Stimulated activated CD4-positive, alpha-beta T cell treated with anti-CD3 and anti-CD28 coated beads, Interleukin-12 subunit alpha, Interleukin-12 subunit beta, amount 100 ng/mL, for 24 hours (primary cell): ENCODE measurements around the gene MEGF11.

ENCODE experiments used
- DNase-seq, 2 experiments: peaks; one replicate each; pipeline ENCODE4 v3.0.0-alpha.2; 2020; ENCODE audit warnings: low read depth in 2 of 2

MEGF11 gene

DNA sequence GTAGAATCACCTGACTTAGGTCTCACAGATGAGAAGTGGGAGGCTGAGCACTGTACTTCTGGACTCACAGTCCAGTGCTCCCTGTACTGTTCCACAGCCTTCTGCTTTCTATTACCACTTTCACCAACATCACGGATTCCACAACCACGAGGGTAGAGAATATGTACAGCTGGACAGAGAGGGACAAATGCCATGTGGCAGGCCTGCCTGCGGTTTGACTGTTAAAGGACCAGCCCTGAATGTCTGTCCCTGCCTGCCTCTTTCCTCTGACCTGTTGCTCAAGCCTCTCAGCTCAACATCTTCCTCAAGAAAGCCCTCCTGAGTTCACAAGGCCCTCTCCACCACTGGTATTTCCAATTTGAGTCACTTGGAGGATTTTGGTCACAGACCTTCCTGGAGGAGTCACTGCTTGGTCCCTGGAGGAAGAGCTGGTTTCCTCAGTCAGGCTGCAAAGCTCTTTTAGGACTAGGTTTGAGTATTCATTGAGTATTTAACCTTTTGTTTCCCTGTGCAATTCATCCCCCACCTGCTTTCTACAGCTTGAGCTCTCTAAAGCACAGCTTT, 335.1 kb downstream of the MEGF11 start:
- no peak for DNase-seq

DNA sequence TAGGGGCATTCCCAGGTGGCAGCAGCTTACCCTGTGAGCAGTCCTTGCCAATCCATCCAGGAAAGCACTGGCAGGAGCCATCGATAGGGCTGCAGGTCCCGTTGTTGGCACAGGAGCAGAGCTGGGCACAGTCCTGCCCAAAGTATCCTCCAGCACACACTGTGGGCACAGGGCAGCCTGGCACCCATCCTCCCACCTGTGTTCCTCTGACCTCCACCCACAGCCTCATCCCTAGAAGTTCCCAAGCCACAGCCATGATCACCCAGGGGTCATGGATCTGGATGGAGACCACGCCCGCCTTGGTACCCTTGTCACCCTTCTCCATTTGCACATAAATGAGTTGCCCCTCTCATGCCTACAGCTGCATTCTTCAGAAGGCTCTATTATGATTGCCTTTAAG, 335.6 kb downstream of the MEGF11 start:
- DNase-seq, result no peak

DNA sequence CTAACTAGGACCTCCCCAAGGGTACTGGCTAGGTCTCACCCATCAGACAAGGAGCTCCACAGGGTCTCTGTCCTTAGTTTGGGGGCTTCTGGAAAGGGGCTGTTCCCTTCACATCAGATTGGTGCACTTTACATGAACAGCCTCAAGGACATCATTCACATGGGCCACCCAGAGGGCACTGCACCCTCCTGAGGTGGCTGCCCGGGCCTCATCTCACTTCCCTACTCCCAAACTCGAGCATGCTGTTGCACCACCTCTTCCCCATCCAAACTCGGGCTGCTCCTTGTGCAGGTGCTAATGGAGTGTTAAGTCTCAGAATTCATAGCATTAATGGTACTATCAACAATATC, 336.2 kb downstream of the MEGF11 start:
- DNase-seq, result no peak

DNA sequence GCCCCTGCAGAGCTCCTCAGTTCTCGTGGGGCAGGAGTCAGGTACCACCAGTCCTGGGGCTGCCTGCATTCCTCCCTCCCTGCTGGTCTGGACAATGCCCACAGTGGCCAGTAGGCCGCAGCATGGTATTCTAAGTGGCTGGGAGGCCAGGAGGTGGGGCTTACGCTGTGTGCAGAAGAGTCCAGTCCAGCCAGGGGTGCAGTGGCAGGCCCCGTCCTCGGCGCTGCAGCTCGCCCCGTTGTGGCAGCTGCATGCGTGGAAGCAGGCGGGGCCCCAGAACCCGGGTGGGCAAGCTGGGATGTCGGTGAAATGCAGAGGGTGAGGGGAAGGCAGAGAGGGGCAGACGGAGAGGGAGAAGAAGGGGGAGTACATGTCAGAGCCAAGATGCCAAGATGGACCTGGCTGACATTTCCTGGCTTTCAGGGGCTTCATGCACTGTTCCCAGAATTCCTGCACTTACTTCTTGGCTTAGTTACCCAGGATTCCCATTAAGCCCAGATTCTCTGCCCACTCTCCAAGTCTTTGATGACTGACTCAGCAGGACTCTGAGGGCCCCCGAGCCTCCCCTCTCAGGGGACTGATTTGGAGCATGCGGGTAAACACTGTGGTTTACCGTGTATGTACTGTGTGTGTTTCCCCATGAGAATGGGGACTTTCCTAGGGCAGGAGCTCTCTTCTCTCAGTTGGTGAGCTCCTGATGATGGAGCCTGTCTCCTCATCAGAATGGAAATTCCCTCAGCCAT, 336.7 kb downstream of the MEGF11 start:
- peak; percentile 24 for DNase-seq

DNA sequence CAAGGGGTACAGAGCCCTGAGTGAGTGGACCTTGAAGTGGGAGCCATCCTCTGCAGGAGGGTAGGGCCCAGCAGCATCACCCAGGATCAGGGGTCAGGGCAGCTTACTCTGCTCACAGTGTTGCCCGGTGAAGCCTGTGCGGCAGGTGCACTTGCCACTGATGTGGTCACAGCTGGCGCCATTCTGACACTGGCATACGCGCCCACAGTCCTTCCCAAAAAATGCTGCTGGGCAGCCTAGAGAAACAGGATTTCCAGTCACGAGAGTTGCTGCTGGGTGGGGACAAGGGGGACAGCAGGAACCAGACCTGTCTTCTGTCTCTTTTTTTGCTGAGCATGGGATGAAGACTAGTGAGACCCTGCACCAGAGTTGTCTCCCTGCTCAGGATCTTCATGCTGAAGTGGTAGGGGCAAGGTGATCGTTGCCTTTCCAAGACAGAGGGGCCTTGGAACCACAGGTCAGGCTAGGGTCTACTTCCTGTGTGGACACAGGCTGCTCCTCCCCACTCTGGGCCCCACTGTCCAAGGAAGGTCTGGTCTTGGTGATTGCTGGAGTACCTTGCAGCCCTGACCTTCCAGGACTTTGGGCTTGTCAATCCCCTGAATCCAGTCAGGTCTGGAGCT, 337.4 kb downstream of the MEGF11 start:
- DNase-seq, result no peak

DNA sequence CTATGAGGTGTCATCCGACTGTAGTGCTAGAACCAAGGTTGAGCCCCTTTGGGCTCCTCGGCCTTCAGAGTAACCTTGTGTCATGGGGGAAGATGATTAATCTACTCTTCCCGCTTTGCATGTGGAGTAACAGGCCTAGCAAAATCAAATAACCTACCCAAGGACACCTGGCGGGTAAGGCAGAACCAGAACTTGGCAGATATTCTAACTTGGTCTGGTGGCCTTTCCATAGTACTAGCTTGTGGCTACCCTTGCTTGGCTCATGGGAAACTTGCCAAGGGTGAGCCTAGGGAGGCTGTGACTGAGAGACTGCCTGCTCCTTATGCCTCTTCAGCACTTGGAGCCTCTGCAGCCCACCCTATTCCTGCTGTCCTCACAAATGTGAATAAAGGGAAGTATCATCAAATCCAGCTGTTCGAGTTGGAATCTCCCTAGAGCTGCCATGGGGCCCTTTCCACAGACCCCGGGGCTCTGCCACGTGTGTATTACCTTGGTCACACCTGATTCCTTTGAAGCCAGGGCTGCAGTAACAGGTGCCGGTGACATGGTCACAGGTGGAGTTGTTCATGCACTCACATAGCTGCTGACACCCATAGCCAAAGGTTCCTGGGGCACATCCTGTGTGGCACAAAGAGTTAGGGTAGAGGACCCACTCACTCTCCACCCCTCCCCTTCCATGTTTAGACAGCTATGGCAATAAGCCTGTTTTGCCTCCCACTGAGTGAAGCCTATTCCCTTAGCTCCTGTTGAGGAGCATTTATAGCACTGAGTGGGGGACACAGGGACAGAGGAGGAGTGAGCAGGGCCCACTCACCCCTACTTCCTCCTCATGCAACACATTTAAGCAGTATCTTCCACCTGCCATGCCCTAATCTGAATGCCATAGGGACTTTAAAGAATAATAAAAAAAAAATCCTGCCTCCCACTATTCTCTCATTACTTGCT, 338.3 kb downstream of the MEGF11 start:
- DNase-seq, result no peak

DNA sequence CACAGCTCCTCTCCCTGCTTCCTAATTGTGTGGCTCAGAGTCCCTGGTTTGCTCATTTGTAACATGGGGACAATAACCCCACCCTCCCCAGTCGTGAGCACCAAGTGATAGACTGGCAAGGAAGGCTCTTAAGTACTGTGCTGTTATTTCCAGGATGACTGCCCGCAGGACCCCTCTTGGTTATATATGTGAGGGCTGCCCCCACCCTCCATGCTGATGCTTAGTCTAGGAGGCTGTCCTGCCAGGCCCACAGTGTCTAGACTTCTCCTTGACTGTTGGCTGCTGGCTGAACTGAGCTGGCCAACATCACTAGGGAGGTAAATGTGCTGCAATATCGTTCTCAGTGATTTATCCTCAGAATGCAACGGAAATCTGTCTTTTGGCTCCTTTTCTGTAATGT, 339.2 kb downstream of the MEGF11 start:
- no peak for DNase-seq

DNA sequence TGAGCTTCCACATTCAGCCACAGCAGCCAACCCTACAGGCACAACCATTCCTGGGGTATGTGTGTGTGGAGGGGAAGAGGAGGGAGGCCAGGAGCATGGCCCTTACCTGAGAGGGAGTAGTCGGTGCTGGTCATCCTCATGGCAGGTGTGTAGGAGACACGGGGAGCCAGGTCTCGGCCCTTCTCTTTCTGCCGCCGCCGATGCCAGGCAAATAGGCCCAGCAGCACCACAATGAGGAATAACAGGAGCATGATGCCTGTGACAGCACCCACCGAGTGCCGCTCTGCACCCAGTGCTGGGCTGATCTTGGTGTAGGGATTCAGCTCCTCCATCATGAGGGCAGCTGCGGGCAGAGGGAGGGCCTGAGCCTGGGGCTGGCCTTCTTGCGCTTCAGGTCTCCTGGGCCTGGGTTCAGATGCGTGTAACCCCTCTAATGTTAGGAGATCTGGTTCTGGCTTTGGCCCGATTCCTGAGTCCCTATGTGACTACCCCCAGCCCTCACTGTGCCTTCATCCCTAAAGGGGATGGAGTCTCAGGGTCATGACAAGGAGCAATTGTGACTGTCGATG, 339.8 kb downstream of the MEGF11 start:
- DNase-seq, result no peak

DNA sequence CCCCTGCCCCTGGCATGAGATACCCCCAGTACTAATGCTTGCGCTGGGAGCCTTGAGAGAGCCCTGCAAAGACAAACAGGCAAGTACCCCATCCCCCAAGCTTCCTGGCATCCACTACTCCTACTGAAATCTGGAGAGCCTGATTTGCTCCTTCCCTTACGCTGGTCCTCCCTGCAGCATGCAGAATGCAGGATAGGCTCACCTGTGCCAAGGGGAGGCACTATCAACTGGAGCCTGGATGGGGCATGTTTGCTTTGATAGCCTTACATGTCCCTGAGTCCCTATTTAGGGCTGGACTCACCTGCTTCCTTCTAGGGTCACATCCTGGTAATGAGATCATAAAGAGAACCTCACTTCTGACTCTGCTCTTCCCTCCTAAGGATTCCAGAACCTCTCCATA, 341.3 kb downstream of the MEGF11 start:
- no peak for DNase-seq

DNA sequence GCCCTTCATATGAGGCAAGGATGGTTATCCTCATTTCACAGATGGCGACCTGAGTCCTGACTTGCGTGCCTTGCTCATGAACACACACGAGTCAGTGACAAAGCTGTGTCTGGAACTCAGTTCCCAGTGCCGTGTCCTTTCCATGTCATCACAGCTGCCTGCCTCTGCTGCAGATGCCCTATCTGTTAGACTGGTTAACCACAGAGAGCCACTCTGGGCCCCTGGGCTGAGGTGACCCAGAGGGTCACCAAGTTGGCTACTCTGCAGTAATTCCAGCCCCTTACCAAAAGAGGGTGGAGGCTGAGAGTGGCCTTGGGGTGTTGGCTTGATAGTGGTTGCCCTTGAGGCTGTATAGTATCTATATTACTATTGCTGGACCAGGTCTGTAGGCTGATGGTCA, 343.2 kb downstream of the MEGF11 start:
- no peak for DNase-seq

DNA sequence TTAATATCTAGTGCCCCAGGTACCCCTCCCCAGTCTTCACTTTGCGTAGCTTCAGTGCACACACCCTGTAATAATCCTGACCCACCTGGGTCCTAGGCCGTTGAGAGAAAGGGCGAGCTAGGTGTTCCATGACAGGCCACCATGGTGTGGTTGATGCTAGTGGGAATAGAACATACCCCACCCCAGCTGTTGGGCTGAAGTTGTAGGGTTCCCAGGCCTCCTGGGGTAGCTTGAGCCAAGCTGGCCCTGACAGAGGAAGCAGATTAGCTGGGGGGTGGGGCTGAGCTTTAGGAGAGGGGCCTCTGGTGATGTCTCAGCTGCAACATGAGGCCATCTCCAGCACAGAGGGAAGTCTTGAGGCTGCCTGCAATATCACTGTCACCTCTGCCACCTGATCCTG, 343.7 kb downstream of the MEGF11 start:
- DNase-seq, result no peak

DNA sequence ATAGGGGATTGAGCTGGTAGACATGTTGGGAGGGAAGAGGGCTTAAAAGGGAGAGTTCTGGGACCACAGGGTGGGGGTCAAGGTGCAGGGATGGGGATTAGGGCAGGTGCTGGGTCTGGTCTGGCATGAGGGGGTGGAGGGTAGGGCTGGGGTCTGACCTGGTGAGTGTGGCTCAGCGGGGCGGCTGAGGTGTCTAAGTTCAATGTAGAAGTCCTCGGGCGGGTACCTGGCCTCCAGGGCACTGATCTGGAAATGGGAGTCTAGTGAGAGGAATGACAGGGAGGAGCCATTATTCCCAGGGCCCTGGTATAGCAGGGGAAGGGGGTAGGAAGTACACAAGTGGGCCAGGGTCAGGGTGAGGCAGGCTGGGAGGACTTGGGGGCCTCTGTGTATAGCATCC, 344.7 kb downstream of the MEGF11 start:
- DNase-seq, result no peak

DNA sequence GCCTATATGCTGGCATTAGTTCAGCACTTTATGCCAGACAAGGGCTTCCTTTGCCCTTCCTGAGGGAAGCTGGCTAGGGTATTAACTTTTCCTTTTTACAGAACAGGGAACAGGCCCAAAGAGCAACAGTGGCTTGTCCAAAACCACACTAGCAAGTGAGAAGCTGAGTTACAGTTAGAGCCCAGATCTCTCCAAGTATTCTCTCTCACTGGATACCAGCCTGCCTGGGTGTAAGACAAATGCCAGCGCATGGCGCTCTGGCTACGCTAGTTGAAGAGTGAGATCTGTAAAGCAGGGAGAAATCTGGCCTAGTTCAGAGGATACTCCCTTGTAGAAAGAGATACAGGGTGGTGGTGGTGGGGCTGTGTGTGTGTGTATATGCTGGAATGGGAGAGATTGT, 345.9 kb downstream of the MEGF11 start:
- no peak for DNase-seq

DNA sequence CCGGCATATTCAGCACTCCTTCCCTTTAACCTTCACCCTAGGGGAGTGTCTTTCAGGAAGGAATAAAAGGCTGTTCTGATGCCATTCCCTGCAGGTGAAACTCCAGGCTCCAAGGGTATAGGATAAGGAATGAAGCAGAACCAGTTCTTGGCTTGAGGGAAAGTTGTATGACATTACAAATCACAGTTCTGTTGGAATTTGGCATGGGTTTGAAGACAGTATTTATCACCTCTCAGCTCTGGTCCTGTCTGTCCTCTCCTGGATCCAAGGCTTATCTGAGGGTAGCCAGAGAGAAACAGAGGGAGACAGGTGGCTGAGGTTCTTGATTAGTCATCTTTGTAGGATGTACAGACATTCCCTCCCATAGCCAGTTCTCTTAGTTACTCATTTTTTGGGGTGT, 347.2 kb downstream of the MEGF11 start:
- no peak for DNase-seq

DNA sequence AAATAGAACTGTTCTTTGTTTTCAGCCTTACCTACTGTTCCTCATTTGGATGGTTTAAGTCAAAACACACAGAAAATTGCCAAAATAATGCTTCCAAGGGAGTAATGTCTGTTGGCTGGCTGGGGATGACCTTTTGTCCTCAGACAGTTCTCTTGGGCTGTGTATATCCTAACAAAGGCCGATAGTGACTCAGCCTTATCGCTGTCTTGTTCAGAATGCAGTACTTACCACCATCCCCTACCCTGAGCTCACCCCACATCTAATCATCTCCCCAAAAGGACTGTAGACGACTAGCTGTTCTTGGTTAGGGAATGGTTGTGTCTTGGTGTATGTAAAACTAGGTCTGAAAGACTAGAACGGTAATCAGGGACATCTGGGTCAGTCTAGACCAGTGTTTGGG, 349.2 kb downstream of the MEGF11 start:
- no peak for DNase-seq

DNA sequence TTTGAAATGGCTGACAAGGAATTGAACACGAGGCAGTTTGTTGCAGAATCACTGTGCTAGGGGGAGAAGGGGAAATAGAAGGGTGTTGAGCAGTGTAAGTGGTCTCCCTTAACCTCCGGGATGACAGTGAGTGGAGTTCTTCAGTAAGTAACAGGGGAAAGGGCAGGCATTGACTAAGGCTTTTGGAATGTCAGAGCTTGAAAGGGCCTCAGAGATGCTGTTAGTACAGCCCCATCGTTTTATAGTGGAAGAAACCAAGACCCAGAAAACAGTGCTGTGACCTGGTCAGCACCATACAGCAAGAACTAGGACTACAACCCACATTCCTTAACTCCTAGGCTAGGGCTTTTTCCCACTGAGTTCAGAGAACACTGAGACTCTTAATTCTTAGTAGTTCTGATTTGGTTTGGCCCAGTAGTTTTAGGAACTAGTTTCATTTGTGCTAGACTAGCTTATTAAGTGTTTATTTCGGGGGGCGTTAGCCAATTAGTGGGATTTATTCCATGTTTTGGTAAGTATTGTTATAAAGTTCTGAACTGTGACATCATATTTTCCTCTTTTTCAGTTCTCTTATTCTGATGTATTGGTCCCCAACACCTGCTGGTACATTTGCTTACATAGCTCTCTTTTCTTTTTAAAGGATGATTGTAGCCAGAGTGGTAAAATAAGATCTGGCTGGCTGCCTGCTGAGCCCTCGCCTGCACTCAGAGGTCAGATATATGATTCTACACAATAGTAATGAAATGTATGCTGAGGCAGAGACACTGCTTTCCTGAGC, 350.1 kb downstream of the MEGF11 start:
- no peak for DNase-seq

DNA sequence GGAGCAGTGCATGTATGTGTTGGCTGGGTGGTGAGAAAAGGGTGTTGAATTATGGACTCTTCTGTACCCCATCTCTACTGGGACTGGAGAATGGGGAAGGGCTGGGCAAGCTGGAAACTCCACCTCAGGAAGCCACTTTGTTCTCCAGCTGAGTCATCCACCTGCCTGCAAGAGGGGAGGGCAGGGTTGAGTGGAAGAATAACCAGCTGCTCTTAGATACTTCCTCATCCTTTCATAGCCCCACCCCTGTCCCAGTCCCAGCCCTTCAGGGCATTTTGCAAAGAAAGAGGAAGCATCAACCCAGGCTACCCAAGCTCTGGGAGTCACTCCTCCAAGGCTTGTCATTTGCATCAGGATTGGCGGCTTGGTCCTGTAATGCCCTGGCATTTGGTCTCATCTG, 351.2 kb downstream of the MEGF11 start:
- no peak for DNase-seq

DNA sequence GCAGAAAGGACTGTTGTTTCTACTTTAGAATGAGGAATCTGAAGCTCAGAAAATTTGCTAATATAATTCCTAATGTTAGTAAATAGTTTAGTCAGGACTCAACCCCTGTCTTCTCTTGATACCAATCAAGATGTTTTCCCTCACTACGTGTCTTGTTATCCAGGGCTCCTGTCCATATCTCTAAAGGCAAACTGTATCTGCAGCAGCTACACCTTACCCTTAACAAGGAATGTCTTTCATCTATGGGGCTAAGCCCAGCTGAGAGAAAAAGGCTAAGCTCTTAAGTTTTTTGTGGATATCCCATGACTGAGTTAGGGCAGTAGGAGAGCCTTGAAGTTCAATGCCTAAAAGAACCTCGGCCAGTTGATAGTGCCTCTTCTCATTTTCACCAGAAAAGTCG, 351.7 kb downstream of the MEGF11 start:
- DNase-seq, result no peak

DNA sequence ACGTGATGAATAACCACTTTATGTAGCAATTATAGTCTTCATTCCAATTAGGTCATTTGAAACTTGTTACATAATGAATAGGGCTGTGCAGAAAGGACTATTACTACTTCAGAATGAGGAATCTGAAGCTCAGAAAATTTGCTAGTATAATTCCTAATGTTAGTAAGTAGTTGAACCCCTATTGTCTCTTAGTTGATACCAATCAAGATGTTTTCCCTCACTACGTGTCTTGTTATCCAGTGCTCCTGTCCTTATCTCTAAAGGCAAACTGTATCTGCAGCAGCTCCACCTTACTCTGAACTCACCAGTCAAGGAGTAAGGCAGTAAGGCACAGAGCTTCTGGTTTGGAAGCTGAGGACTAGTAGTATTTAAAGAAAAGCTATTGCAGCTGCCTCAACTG, 352.2 kb downstream of the MEGF11 start:
- DNase-seq, result no peak

DNA sequence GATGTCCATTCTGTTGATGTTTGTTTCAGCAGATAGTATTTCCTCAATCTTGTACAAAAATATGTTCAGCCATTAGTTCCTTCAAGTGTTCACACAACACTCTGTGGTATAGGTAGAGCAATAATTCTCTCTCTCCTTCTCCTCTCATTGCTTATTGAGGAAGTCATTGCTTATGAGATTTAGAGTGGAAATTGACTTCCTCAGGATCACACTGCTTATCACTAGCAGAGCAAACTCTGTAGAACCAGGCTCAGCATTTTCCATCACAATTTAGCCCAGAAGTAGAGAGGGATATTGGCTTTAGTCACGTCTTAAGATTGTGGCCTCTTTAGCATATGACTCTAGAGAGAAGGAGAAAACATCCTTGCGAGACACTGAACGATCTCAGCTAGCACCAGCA, 353.1 kb downstream of the MEGF11 start:
- DNase-seq, result no peak

DNA sequence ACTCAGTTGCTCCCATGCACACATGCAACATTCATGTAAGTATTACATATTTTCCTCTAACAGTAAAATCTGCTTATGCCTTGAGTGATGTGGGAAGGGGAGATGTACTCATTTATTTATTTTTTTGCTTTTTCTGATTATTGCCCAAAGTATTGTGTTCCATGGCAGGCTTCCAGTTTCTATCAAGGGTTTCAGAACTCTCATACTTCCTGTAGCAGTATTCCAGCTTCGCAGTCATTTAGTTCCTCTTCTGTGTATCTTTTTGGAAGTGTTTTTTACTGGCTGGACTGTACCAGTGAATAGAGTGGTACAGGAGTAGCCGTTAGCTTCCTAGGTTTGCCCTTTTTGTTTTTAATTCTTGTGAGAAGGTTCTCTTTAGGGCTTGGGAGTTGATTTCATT, 357.3 kb downstream of the MEGF11 start:
- no peak for DNase-seq
